ENCODE measurements around the gene TYMS.
A peak's percentile ranks its signal among the peaks of the same experiment; 100 is the strongest.

Gene TYMS

GRCh38 chr18:647304-647703 lies 10.1 kb upstream of the TYMS start:
- no peak for DNase-seq (ENCODE audit: low spot score)

- no peak for DNase-seq (ENCODE audit: low spot score)
Measured at GRCh38 chr18:649341-649740, 8.1 kb upstream of the TYMS start.

GRCh38 chr18:650428-650858 lies 7.0 kb upstream of the TYMS start:
- DNase-seq (ENCODE audit: low spot score): no peak

- DNase-seq (ENCODE audit: low spot score): no peak
Measured at GRCh38 chr18:652131-652530, 5.3 kb upstream of the TYMS start.

- DNase-seq (ENCODE audit: low spot score): no peak
Measured at GRCh38 chr18:653512-653911, 3.9 kb upstream of the TYMS start.

- DNase-seq (ENCODE audit: low spot score): no peak
Measured at GRCh38 chr18:654601-655000, 2.9 kb upstream of the TYMS start.

GRCh38 chr18:655445-655844 lies 2.0 kb upstream of the TYMS start:
- DNase-seq (ENCODE audit: low spot score): no peak

GRCh38 chr18:658001-658946 lies 821 bp downstream of the TYMS start:
- peak; percentile 92 for DNase-seq (ENCODE audit: low spot score)

- DNase-seq (ENCODE audit: low spot score): no peak
Measured at GRCh38 chr18:658947-659533, 1.6 kb downstream of the TYMS start.

- DNase-seq (ENCODE audit: low spot score): no peak
Measured at GRCh38 chr18:659597-659996, 2.1 kb downstream of the TYMS start.

- DNase-seq (ENCODE audit: low spot score): no peak
Measured at GRCh38 chr18:662197-662596, 4.7 kb downstream of the TYMS start.

GRCh38 chr18:666177-666576 lies 8.7 kb downstream of the TYMS start:
- DNase-seq (ENCODE audit: low spot score): no peak

GRCh38 chr18:666628-667027 lies 9.2 kb downstream of the TYMS start:
- no peak for DNase-seq (ENCODE audit: low spot score)

GRCh38 chr18:668260-668659 lies 10.8 kb downstream of the TYMS start:
- DNase-seq (ENCODE audit: low spot score): no peak

GRCh38 chr18:669077-669476 lies 11.6 kb downstream of the TYMS start:
- DNase-seq (ENCODE audit: low spot score): no peak

GRCh38 chr18:670522-670921 lies 13.1 kb downstream of the TYMS start:
- no peak for DNase-seq (ENCODE audit: low spot score)

- no peak for DNase-seq (ENCODE audit: low spot score)
Measured at GRCh38 chr18:671405-671804, 14.0 kb downstream of the TYMS start.

- no peak for DNase-seq (ENCODE audit: low spot score)
Measured at GRCh38 chr18:673317-673716, 15.9 kb downstream of the TYMS start.

GRCh38 chr18:673769-674168 lies 16.3 kb downstream of the TYMS start:
- no peak for DNase-seq (ENCODE audit: low spot score)

GRCh38 chr18:675307-675706 lies 17.9 kb downstream of the TYMS start:
- no peak for DNase-seq (ENCODE audit: low spot score)

GRCh38 chr18:676069-676468 lies 18.6 kb downstream of the TYMS start:
- DNase-seq (ENCODE audit: low spot score): no peak

GRCh38 chr18:676736-677135 lies 19.3 kb downstream of the TYMS start:
- no peak for DNase-seq (ENCODE audit: low spot score)

GRCh38 chr18:677145-677544 lies 19.7 kb downstream of the TYMS start:
- DNase-seq (ENCODE audit: low spot score): no peak

- DNase-seq (ENCODE audit: low spot score): no peak
Measured at GRCh38 chr18:677951-678381, 20.5 kb downstream of the TYMS start.

Measured in ecto neural progenitor cell (in vitro differentiated cells).